Lower leg skin (tissue), 4 donors: ENCODE results near the gene SLC12A3. TPM values are rescaled to one million over a fixed set of nuclear protein-coding genes. Genes with fewer than 3 reads are reported as not detected.

Source experiments
- DNase-seq, 2 donors: peaks; one replicate each; pipeline ENCODE4 v3.0.0-alpha.2; 2019; ENCODE audit warnings: low spot score in 2 of 2
- H3K4me3 ChIP-seq: fragments of 200-600 bp; sonication (generic); 2 replicates; pipeline ENCODE4 v1.5.1; 2017; ENCODE audit warnings: mild to moderate bottlenecking, low read depth; ENCODE audit not compliant: poor library complexity, severe bottlenecking
- CTCF ChIP-seq, 3 donors: fragments of 450-650 bp; IDR thresholded peaks; one replicate each; pipeline ENCODE4 v1.5.1; 2016; ENCODE audit warnings: antibody characterized with exemption in 3 of 3, mild to moderate bottlenecking in 3 of 3, moderate library complexity in 2 of 3
- POLR2A ChIP-seq, 2 donors: fragments of 450-650 bp; IDR thresholded peaks; one replicate each; pipeline ENCODE4 v1.6.1; 2016 to 2017; ENCODE audit warnings: antibody characterized with exemption in 2 of 2, mild to moderate bottlenecking in 1 of 2, moderate library complexity in 1 of 2
- WGBS, 2 donors: methylation state at CpG; one replicate each; pipeline ENCODE4 v1.1.5; 2018; 5-methylcytosine and 5-hydroxymethylcytosine counted together
- intact Hi-C: fragments of 100-400 bp; cut with DNase I; formaldehyde crosslinking; loops from one replicate; pipeline ENCODE4 v1.15.0; 2023; ENCODE audit warnings: low total_unique reads
- total RNA-seq, 4 donors: library from RNA; depleted of rRNA; stranded (reverse); fragments of >200 nt; gene quantifications; one replicate each; pipeline ENCODE4 v1.1.0, GENCODE V29; 2016

The SLC12A3 gene
- total RNA-seq, 4 donors from 2014 or later: not detected

GRCh38 chr16:56874800-56875199, 9.8 kb downstream of the SLC12A3 start:
- DNase-seq: no peak
- TF ChIP-seq POLR2A (IDR thresholded peaks at IDR 0.05): no peak
- no peak for TF ChIP-seq CTCF (IDR thresholded peaks at IDR 0.05)
- intact Hi-C loops: no loop called here
- 60 to 65% methylated on average over 9 to 11 of the region's 11 CpGs for whole genome bisulfite sequencing, 2 donors
- no peak overlapping the region for H3K4me3 ChIP-seq

- no peak for TF ChIP-seq CTCF (IDR thresholded peaks at IDR 0.05)
- no peak for TF ChIP-seq POLR2A (IDR thresholded peaks at IDR 0.05)
- intact Hi-C loops: no loop called here
- no peak overlapping the region for H3K4me3 ChIP-seq
- WGBS, 2 donors: 60 to 61% methylated on average over 4 of the region's 4 CpGs
- DNase-seq: no peak
Observed at GRCh38 chr16:56876048-56876447, 11.0 kb downstream of the SLC12A3 start.

- no peak overlapping the region for H3K4me3 ChIP-seq
- WGBS, 2 donors: 87 to 94% methylated on average over 11 to 13 of the region's 13 CpGs
- TF ChIP-seq POLR2A (IDR thresholded peaks at IDR 0.05) (no peak), CTCF (IDR thresholded peaks at IDR 0.05) (no peak)
- intact Hi-C loops: no loop called here
- no peak for DNase-seq
Observed at GRCh38 chr16:56877486-56878182, 12.6 kb downstream of the SLC12A3 start.

- intact Hi-C loops: no loop called here
- 88 to 92% methylated on average over 8 of the region's 8 CpGs for WGBS, 2 donors
- TF ChIP-seq CTCF (IDR thresholded peaks at IDR 0.05): no peak
- TF ChIP-seq POLR2A (IDR thresholded peaks at IDR 0.05): no peak
- no peak overlapping the region for H3K4me3 ChIP-seq
- DNase-seq: no peak
Observed at GRCh38 chr16:56878282-56878854, 13.4 kb downstream of the SLC12A3 start.

GRCh38 chr16:56879276-56879675, 14.3 kb downstream of the SLC12A3 start:
- H3K4me3 ChIP-seq: no peak overlapping the region
- WGBS, 2 donors: 82 to 86% methylated on average over 8 to 9 of the region's 9 CpGs
- intact Hi-C loops: no loop called here
- no peak for DNase-seq
- TF ChIP-seq CTCF (IDR thresholded peaks at IDR 0.05) (no peak), POLR2A (IDR thresholded peaks at IDR 0.05) (no peak)
